Activated CD4-positive, alpha-beta memory T cell treated with anti-CD3 and anti-CD28 coated beads, Interleukin-2, amount 10 ng/mL, durations not matched to agents 7 days and 5 days (primary cell): ENCODE data around the gene TYRP1. TPM values are rescaled to one million over a fixed set of nuclear protein-coding genes. Genes with fewer than 3 reads are reported as not detected.

Experiments
- total RNA-seq, 2 experiments: library from RNA; stranded (reverse); gene quantifications; one replicate each; pipeline ENCODE4 v1.2.3, GENCODE V29; 2021

Gene TYRP1
- total RNA-seq, 2 experiments from 2014 or later, result not detected

Other genes with a start within 250 kb of the TYRP1 start
- gene LURAP1L, start 81.6 kb downstream of the TYRP1 start, total RNA-seq, result not detected